COLO668 (cell line): Measurements from ENCODE around the gene PDE3A.
A peak's percentile ranks its signal among the peaks of the same experiment; 100 is the strongest.
"Not testable (repeated sequence)": the region's sequence is repeated elsewhere in the genome, so short reads cannot be mapped to it uniquely, and the experiment has no call there.

Source experiments
- DNase-seq: peaks from one replicate; lab custom pipeline; 2025; ENCODE audit not compliant: unreplicated experiment; lab: John Stamatoyannopoulos, UW

Gene PDE3A

DNA sequence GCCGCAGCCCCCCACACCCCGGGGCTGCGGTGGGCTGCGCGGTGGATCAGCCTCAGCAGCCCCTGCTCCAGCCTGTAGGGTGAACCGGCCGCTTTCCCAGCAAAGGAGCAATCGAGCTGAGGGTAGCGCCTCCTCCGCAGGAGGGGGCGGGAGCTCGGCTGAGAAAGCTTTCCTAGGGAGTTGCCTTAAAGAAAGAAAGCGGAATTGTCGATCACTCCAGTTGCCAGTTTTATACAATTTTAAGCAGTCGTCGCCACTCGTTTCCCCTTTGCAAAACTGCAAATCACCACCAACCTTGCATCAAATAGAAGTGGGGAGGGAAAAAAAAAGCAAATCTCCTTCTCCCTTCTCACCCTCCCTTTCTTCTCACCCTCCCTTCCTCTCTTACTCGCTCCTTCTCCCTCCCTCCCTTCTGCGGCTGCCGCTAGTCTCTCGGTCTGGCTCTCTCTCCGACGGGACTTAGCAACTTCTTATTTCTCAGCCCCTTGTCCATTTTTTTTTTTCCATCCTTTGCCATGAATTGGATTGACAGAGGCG is at the start of gene PDE3A:
TSS of gene PDE3A (plus strand) at position 424 of the 537 bp plus-strand sequence. CDS start 748 bp downstream, outside the sequence.
- DNase-seq = no peak

- no peak for DNase-seq
Observed at GRCh38 chr12:20319366-20319765, 49.0 kb upstream of the PDE3A start.

- no peak for DNase-seq
Observed at GRCh38 chr12:20320552-20320951, 47.8 kb upstream of the PDE3A start.

DNA sequence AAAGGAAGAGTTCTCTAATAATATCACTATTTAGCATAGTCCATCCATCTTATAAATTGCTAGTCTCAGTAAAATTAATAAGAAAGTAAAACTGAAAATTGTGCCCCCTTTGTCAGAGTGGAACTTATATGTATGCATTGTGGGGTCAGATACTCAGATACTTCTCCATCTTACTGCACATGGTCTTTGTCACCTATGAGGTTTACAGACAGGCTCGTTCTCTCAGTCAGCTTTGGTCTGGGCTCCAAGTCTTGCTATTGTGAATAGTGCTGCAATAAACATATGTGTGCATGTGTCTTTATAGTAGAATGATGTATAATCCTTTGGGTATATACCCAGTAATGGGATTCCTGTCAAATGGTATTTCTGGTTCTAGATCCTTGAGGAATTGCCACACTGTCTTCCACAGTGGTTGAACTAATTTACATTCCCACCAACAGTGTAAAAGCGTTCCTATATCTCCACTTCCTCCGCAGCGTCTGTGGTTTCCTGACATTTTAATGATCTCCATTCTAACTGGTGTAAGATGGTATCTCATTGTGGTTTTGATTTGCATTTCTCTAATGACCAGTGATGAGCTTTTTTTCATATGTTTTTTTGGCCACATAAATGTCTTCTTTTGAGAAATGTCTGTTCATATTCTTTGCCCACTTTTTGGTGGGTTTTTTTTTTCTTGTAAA is 37.4 kb upstream of the PDE3A start:
- DNase-seq = not testable (repeated sequence)

DNA sequence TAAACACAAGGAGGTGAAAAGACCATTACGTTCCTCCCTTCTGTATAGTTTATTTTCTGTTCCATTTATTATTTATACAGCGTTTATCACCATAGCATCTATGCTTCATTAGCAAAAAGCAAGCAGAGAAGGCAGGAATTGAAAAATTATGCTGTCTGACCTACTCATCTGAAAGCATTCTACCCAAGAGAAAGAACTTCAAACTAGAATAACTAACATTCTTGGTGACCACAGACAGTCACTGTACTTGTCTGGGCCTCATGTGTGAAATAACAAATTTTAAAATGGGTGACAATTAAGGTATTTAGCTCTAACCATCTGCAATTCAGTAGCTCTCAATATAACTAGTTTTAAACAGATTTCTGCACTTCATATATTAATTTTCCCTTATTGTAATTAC is 29.3 kb upstream of the PDE3A start:
- no peak for DNase-seq

DNA sequence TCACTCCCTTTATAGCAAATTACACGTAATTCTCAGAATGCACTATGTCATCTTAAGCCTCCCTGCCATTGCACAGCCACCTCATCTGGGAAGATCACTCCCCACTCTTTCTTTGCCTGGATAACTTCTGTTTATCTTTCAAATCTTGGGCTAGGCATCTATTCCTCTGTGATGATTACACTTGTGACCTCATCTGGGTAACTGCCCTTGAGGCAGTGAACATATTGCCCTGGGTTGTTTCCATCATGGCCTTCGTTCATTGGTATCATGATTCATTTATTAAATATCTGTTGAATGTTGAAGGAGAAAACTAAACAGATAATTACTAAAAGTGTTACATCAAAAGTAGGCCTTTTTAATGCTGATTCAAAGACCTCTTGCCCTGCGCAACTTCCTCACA is 26.2 kb upstream of the PDE3A start:
- no peak for DNase-seq

DNA sequence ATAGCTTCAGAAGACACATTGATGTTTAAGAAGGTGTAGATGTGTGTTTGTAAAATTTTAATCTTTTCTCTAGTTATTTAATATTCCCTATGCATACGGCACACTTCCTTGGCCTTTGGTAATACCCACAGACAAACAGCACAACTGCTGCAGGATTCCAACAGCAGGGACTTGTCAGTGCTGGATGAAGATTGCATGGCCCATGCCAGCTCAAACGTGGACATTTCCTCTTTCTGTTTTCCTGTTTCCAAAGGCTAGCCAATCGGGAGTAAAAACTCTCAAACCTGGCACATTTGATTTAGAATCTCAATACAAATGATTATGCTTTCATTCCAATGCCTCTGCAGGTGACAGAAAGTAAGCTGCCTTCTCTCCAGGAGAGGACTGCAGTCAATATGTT is 22.5 kb upstream of the PDE3A start:
- no peak for DNase-seq

DNA sequence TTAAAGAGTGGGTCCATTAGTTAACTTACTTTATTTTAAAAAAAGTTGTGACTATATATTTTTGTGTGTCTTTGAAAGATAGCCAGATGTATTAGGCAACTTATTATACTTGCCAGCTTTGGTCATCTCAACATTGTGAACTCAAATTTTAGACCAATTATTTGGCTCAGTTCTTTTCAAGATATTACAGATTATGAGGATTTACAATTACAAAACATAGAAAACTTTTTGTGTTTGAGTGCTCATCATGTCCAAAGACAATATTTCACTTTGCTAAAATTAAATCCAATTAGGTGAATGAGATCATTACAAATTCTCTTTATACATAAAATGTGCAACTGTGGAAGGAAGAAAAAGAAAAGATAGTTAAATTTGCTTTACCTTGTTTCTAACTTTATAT is 18.3 kb upstream of the PDE3A start:
- DNase-seq = no peak

DNA sequence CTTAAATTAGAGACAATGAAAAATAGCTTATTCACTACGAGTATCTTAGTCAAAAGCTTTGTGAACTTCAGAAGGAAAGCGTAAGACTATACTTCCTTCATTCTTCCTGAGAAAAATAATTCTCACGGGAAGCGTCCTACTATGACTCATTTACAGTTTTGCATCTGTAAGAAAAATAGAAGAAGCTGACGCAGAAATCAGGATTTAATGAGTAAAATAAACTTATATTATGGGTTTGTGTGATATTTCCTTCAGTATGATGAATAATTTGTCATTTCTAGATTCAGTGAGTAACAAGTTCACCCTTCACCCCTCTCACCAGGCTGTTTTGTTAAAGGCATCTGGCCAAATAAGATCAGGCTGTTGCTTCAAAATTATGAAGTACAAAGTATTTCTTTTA is 17.8 kb upstream of the PDE3A start:
- DNase-seq = no peak

GRCh38 chr12:20351406-20351805 is 16.9 kb upstream of the PDE3A start:
- no peak for DNase-seq

DNA sequence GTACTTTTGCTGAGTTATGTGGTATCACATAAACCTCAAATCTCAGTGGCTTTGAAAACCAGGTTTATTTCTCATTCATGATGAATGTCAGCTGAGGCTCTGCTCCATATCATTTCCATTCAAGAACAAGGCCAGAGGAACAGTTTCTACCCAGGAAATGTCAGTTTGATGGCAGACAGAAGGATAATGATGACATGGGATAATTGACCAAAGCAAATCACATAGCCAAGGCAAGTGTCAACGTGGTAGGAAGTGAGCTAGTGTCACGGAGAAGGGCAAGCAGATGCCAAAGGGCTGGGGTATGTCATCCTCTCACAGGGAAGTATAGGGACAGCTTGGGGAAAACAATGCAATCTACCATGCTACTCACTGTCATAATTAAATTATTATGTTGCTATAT is 12.3 kb upstream of the PDE3A start:
- no peak for DNase-seq

DNA sequence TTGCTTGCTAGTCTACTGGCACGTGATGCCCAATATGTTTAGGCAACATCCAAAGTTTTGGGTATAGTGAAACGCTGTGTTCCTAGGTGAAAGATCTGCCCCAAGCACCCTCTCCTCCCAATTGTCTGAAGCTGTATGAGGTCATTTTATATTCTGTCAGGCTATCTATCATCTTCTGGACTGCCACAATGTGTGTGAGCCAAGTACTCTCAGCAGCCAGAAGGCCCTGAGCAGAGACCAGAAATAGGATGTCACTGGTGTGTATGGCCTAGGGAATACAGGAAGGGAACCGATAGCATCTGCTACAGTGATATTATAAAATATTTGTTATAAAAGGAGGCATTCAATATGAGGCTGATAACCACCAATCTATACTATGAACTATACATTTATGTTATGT is 7.9 kb upstream of the PDE3A start:
- no peak for DNase-seq

DNA sequence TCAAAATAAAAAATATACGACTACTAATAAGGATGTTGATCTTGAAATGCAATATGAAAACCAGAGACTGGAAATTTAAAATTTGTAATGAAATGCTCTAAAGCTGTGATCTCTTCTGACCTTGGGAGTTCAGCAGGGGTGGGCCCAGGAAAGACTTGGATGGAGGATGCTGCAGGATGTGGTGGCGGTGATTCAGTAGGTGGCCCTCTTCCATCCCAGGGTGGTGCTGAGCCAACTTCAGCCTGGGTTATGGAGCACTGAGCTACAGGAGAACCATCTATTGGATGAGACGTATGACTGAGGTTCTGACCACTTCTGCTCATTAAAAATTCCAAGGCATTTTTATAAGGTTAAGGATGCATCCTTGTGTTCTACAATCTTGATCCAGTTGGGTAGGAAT is 6.9 kb upstream of the PDE3A start:
- DNase-seq = no peak

DNA sequence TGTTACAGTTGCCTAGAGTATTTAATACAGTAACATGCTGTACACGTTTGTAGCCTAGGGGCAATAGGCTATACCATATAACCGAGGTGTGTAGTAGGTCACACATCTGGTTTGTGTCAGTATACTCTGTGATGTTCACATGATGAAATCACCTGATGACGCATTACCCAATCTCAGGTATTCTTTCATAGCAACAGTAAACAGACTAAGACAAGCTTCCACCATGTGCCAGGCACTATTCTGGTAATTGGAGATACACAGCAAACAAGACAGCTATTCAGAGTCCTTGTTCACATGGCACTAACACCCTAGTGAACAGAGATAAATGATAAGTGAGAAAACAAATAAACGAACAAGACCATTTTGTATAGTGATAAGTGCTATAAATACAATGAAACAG is 3.8 kb upstream of the PDE3A start:
- peak; percentile 44 for DNase-seq

DNA sequence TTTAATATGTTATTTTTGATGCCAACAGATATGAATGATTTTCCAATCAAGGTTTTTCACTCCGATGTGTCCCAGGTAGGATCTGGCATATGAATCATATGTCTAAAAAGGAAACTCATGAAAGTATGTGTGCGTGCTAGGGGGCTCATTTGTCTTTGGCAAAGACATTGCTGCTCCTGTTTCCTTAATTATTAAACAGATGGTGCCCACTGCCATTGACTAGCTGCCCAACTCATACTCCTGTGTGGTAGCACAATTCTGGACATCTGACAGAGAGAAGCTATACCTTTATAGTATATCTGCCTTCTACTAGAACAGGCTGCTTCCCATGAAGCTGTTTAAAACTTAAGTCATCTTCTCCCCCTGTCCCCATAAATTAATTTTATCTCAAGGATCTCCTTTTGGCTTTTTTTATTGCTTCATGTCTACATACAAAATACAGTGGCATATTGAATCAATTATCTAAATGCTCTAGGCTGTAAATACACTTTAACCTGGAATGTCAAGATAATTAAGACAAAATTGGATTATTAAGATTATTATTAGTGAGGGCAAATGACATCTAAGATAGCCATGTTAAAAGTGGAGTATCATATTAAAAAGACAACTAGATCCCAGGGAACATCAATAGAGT is 1.4 kb upstream of the PDE3A start:
- no peak for DNase-seq

DNA sequence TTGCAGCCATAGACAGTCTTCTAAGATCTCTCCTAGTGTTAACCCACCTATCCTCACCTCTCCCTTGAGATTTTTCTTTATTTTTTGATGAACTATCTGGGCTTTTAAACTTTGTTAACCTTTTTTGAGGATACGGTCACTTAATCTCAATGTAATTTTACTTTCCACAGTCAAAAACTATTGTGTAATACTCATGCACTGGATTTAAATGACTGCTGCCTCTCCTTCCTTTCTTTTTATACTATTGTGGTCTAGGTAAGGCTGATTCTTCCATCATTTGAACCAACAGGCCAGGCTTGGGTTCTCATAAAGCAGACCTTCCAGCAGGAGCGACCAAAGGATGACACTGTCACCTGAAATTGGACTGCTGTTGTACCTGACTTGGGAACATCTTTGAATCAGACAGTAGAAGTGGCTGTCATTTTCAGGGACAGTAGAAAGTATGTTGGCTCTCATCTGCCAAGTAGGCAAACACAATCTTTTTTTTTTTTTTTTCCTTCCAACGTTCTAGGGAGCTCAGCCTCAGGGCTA is 689 bp upstream of the PDE3A start:
- no peak for DNase-seq

DNA sequence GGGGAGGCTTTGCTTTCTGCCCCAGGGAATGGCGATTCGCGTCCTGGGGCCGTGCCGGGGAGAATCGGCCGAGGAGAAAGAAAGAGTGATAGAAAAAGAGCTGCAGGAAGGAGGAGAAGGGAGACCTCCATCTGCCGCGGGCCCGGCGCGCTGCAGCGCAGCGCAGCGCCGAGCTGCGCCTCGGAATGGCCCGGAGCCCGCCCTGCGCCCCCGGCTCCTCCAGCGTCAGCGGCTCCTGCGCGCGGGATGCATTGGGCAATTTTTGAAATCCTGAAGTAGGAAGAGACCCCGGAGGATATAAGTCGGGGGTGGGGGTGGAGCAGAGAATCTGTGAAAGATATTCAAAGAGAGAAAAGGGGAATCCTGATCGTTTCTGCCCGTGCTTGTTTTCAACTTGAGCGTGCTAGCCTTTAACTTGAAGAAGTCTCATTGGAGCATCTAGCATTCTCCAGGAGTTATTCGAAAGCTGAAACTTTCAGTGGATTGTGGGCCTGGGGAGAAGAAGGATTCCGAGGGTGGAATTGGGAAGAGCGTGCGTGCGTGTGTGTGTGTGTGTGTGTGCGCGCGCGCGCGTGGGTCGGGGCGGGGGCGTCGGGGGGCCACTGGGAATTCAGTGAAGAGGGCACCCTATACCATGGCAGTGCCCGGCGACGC is 441 bp downstream of the PDE3A start:
- DNase-seq = no peak

DNA sequence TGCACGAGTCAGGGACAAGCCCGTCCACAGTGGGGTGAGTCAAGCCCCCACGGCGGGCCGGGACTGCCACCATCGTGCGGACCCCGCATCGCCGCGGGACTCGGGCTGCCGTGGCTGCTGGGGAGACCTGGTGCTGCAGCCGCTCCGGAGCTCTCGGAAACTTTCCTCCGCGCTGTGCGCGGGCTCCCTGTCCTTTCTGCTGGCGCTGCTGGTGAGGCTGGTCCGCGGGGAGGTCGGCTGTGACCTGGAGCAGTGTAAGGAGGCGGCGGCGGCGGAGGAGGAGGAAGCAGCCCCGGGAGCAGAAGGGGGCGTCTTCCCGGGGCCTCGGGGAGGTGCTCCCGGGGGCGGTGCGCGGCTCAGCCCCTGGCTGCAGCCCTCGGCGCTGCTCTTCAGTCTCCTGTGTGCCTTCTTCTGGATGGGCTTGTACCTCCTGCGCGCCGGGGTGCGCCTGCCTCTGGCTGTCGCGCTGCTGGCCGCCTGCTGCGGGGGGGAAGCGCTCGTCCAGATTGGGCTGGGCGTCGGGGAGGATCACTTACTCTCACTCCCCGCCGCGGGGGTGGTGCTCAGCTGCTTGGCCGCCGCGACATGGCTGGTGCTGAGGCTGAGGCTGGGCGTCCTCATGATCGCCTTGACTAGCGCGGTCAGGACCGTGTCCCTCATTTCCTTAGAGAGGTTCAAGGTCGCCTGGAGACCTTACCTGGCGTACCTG is 1.1 kb downstream of the PDE3A start:
- peak; percentile 36 for DNase-seq

- no peak for DNase-seq
Observed at GRCh38 chr12:20370014-20370386, 1.7 kb downstream of the PDE3A start.

GRCh38 chr12:20370866-20371519 is 2.7 kb downstream of the PDE3A start:
- no peak for DNase-seq
